AG04449 (cell line): ENCODE measurements around the gene PAX4.

Experiments
- CTCF ChIA-PET: fragments of 350-600 bp; formaldehyde crosslinking; extraction: SDS; loops from one replicate; lab custom pipeline; 2021; ENCODE audit warnings: antibody characterized with exemption; lab: Yijun Ruan, JAX
- POLR2A ChIA-PET: fragments of 400-600, 350-600 bp; formaldehyde crosslinking; extraction: SDS; loops from one replicate; lab custom pipeline; 2020; ENCODE audit warnings: antibody characterized with exemption, inconsistent platforms; lab: Yijun Ruan, JAX
- DNase-seq: peaks from one replicate; pipeline ENCODE4 v3.0.0-alpha.2; 2010; ENCODE audit warnings: low read depth, low spot score
- H3K4me3 ChIP-seq: 2 replicates; pipeline ENCODE4 v1.5.1; 2011; ENCODE audit warnings: low read depth, mild to moderate bottlenecking, control low read depth, low read length
- CTCF ChIP-seq: IDR thresholded peaks from one replicate; pipeline ENCODE4 v1.5.1; 2011; ENCODE audit warnings: mild to moderate bottlenecking, moderate library complexity, low read length, control low read depth, inconsistent platforms; ENCODE audit not compliant: insufficient read depth; ENCODE audit errors: missing control alignments

Gene PAX4, protein sequence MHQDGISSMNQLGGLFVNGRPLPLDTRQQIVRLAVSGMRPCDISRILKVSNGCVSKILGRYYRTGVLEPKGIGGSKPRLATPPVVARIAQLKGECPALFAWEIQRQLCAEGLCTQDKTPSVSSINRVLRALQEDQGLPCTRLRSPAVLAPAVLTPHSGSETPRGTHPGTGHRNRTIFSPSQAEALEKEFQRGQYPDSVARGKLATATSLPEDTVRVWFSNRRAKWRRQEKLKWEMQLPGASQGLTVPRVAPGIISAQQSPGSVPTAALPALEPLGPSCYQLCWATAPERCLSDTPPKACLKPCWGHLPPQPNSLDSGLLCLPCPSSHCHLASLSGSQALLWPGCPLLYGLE

GRCh38 chr7:127618042-127618441 lies at the start of gene PAX4:
PAX4 (minus strand) TSS chr7:127618142; CDS start chr7:127615928, 2,214 bp downstream.
- CTCF ChIA-PET: no interaction called here
- no peak within 1 kb of the TSS for H3K4me3 ChIP-seq
- no peak for DNase-seq
- TF ChIP-seq CTCF: no peak
- POLR2A ChIA-PET: no interaction called here

GRCh38 chr7:127667017-127667670 lies 49.2 kb upstream of the PAX4 start:
- POLR2A ChIA-PET: interaction anchor here (0.7 to 1.0 kb wide), 3 partner anchors 9 to 287 kb away, joined by 3 to 5 read pairs (median 3); no protein-coding TSS in a partner anchor
- CTCF ChIA-PET: interaction anchor here (1.0 to 1.6 kb wide), 6 partner anchors 10 to 543 kb away, joined by 3 to 6 read pairs (median 4); no protein-coding TSS in a partner anchor
- no peak for TF ChIP-seq CTCF

GRCh38 chr7:127666602-127667001 lies 48.7 kb upstream of the PAX4 start:
- POLR2A ChIA-PET: interaction anchor here (0.7 to 1.0 kb wide), 3 partner anchors 9 to 286 kb away, joined by 3 to 5 read pairs (median 3); no protein-coding TSS in a partner anchor
- CTCF ChIA-PET: interaction anchor here (1.0 to 1.6 kb wide), 6 partner anchors 9 to 543 kb away, joined by 3 to 6 read pairs (median 4); no protein-coding TSS in a partner anchor
- H3K4me3 ChIP-seq: no peak overlapping the region
- no peak for TF ChIP-seq CTCF
- DNase-seq: no peak

More at GRCh38 chr7:127667017-127667670, 49.2 kb upstream of the PAX4 start:
- H3K4me3 ChIP-seq: no peak overlapping the region
- peak; percentile 19 for DNase-seq

- no peak overlapping the region for H3K4me3 ChIP-seq
- no peak for TF ChIP-seq CTCF
- ChIA-PET POLR2A (no interaction called here), CTCF (interaction anchor here (1.1 to 1.6 kb wide), 4 partner anchors 11 to 544 kb away, joined by 3 to 6 read pairs (median 4); no protein-coding TSS in a partner anchor)
- no peak for DNase-seq
These were observed 48.0 kb upstream of the PAX4 start for GRCh38 chr7:127665922-127666321.

DNA sequence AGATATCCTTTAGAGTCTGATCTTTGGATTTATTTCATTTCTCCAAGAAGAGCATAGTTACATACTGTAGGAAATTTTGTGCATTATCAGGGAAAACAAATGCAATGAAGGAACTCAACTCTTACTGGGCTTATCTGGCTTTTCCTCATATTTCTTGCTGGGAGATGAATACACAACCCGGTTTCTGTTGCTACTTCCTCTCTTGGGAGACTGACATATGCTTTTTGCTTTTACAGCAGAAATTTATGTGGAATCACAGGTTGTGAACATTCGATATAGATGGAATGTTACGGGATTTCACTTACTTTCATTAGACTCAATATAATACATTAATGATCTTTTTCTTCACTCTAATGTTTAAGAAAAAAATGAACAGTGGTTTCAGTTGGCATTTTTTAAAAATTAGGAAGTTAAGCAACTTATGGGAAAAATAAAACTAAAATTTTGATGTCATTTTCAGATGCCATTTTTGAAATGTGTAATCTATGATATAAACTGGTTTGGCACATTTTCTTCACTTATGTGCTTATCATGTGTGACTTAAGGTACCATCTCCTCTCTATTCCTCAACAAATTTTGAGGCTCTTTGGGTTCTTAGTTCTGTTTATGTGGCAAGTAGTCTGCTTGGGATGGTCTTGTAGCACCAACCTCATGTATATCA lies 41.2 kb upstream of the PAX4 start:
- H3K4me3 ChIP-seq: no peak overlapping the region
- ChIA-PET POLR2A (no interaction called here), CTCF (no interaction called here)
- DNase-seq: no peak
- TF ChIP-seq CTCF: no peak

- ChIA-PET CTCF (interaction anchor here (1.0 to 1.6 kb wide), 2 partner anchors 10 to 14 kb away, joined by 3 read pairs; no protein-coding TSS in a partner anchor), POLR2A (no interaction called here)
- no peak for TF ChIP-seq CTCF
- DNase-seq: no peak
- no peak overlapping the region for H3K4me3 ChIP-seq
These were observed 39.6 kb upstream of the PAX4 start for GRCh38 chr7:127657500-127657899.
